ENCODE data around the gene SHANK1. TPM values are rescaled to one million over a fixed set of nuclear protein-coding genes. Genes with fewer than 3 reads are reported as not detected.

SHANK1 gene
- total and polyA plus RNA-seq, 2 donors (not counting 3 experiments of a cell fraction or from before 2014, with no cell fraction given), result 0.66 to 1.9 TPM

DNA sequence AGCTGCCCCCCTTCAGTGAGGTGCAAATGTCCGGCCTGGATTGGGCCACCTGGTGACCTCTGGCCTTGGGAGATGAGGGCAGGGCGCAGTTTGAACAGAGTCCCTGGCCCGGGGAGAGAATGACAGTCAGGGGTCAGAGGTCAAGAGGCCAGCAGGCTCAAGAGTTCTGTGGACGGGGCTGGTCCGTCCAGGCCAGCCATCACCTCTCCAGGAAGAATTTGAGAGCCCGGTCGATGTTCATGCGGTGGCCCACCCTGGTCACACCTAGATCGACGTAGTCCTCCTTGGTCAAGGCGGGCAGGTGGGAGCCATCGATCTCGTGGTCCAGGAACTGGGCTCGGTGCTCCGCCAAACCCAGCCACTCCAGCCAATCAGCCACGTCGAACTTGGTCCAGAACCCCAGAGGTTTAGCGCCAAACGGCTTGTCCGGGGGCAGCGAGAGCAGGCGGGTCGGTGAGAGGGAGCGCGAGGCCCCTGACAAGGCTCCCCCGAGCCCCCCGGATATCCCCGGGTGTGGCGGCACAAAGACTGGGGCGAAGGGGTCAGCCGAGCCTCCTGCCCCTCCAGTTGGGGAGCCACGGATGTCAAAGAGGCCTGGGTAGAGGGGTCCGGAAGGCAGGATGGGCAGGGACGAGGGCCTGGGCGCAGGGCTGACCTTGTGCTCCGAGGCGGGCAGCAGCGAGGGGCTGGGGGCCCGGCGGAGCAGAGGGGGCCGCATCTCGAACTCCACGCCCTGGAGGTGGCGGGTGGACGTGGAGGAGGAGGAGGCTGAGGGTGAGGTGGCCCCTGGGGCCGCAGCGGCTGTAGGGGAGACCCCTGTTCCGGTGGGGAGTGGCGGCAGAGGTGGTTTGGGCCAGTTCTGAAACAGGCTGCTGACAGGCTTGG is 57.6 kb downstream of the SHANK1 start:
- H3K4me2 ChIP-seq (ENCODE audit: insufficient read depth, low read length), result no peak overlapping the region
- DNase-seq (ENCODE audit: low read depth, low spot score) (no peak), FAIRE-seq (no peak)
- no peaks in the 10 kb centered on the region for H3K79me2 ChIP-seq (ENCODE audit: control insufficient read depth, insufficient read depth, low read length)
- H3K36me3 ChIP-seq (ENCODE audit: control insufficient read depth in 2 of 2, extremely low read depth in 1 of 2, insufficient read depth in 2 of 2, low read length in 2 of 2), result no peaks in the 10 kb centered on the region
- no peak overlapping the region for H3K4me3 ChIP-seq (replicated peaks in 1 of 3; ENCODE audit: insufficient read depth in 1 of 3, low read depth in 1 of 3, low read length in 3 of 3)
- CTCF ChIA-PET, result no interaction called here
- POLR2A ChIA-PET, result no interaction called here
- H3K27ac ChIP-seq (ENCODE audit: insufficient read depth, low read depth, low read length), result no peak overlapping the region
- peaks cover 11% of the 10 kb centered on the region for H3K4me1 ChIP-seq (ENCODE audit: control insufficient read depth, extremely low read depth, insufficient read depth, low read length)
- dilution Hi-C loops (cut with MboI; ENCODE audit: extremely low pct_ligation_motif_present, low sequenced_read_pairs) (no loop called here), intact Hi-C loops (cut with micrococcal nuclease) (no loop called here)
- H3K9me3 ChIP-seq (replicated peaks; ENCODE audit: control insufficient read depth, insufficient read depth, low read length), result no peaks in the 10 kb centered on the region
- H3K9me1 ChIP-seq (replicated peaks; ENCODE audit: control insufficient read depth, extremely low read depth, insufficient read depth, low read length), result no peaks in the 10 kb centered on the region
- peaks cover 7 to 13% of the 10 kb centered on the region in 2 experiments for H3K27me3 ChIP-seq (ENCODE audit: control insufficient read depth in 2 of 2, insufficient read depth in 2 of 2, low read length in 2 of 2)
- no peak overlapping the region for H3K9ac ChIP-seq (replicated peaks; ENCODE audit: extremely low read depth, insufficient read depth, low read length)
- BruUV-seq (replicated peaks), result no TSS peak
- TF ChIP-seq JUN (IDR thresholded peaks at IDR 0.05; ENCODE audit: borderline replicate concordance, insufficient read depth, insufficient read length, low read depth) (no peak), FOS (IDR thresholded peaks at IDR 0.05; ENCODE audit: borderline replicate concordance, insufficient read depth, low read length) (no peak), EZH2 (IDR thresholded peaks at IDR 0.05; ENCODE audit: borderline replicate concordance, low read depth, low read length, severe bottlenecking) (no peak), MYC (IDR thresholded peaks at IDR 0.05; ENCODE audit: low read depth, low read length) (no peak), GATA2 (IDR thresholded peaks at IDR 0.05; ENCODE audit: insufficient read depth, insufficient read length, low read depth, low read length) (no peak), CTCF (IDR thresholded peaks at IDR 0.05; ENCODE audit: extremely low read depth in 1 of 2, insufficient read depth in 1 of 2, low read depth in 1 of 2, low read length in 2 of 2) (no peak), POLR2AphosphoS5 (IDR thresholded peaks at IDR 0.05; ENCODE audit: insufficient read depth, low read depth, low read length) (no peak), MAX (IDR thresholded peaks at IDR 0.05; ENCODE audit: insufficient read depth, insufficient read length) (no peak), POLR2A (IDR thresholded peaks at IDR 0.05; ENCODE audit: low read depth, low read length) (no peak)
- H2AFZ ChIP-seq (ENCODE audit: low read depth, low read length), result no peak overlapping the region
- H4K20me1 ChIP-seq (replicated peaks; ENCODE audit: control insufficient read depth, extremely low read depth, insufficient read depth, low read length), result no peaks in the 10 kb centered on the region

Data from endothelial cell of umbilical vein (primary cell).